ENCODE results near the gene KANSL1.
A peak's percentile ranks its signal among the peaks of the same experiment; 100 is the strongest.

KANSL1 gene

GRCh38 chr17:46039592-46040186 is 153.5 kb downstream of the KANSL1 start:
- DNase-seq (ENCODE audit: low read depth): no peak

GRCh38 chr17:46038937-46039336 is 154.3 kb downstream of the KANSL1 start:
- no peak for DNase-seq (ENCODE audit: low read depth)

- DNase-seq (ENCODE audit: low read depth): no peak
Observed at GRCh38 chr17:46038414-46038813, 154.8 kb downstream of the KANSL1 start.

- no peak for DNase-seq (ENCODE audit: low read depth)
Observed at GRCh38 chr17:46037722-46038255, 155.4 kb downstream of the KANSL1 start.

- no peak for DNase-seq (ENCODE audit: low read depth)
Observed at GRCh38 chr17:46036491-46036890, 156.7 kb downstream of the KANSL1 start.

- peak; percentile 31 for DNase-seq (ENCODE audit: low read depth)
Observed at GRCh38 chr17:46035112-46035818, 158.0 kb downstream of the KANSL1 start.

GRCh38 chr17:46033392-46033791 is 159.8 kb downstream of the KANSL1 start:
- no peak for DNase-seq (ENCODE audit: low read depth)

GRCh38 chr17:46032909-46033308 is 160.3 kb downstream of the KANSL1 start:
- no peak for DNase-seq (ENCODE audit: low read depth)

GRCh38 chr17:46031920-46032319 is 161.3 kb downstream of the KANSL1 start:
- DNase-seq (ENCODE audit: low read depth): no peak

- DNase-seq (ENCODE audit: low read depth): no peak
Observed at GRCh38 chr17:46031440-46031839, 161.8 kb downstream of the KANSL1 start.

GRCh38 chr17:46030752-46031151 is 162.5 kb downstream of the KANSL1 start:
- no peak for DNase-seq (ENCODE audit: low read depth)

GRCh38 chr17:46029627-46030026 is 163.6 kb downstream of the KANSL1 start:
- no peak for DNase-seq (ENCODE audit: low read depth)

- DNase-seq (ENCODE audit: low read depth): no peak
Observed at GRCh38 chr17:46028981-46029565, 164.2 kb downstream of the KANSL1 start.

- DNase-seq (ENCODE audit: low read depth): no peak
Observed at GRCh38 chr17:46028374-46028773, 164.9 kb downstream of the KANSL1 start.

- DNase-seq (ENCODE audit: low read depth): no peak
Observed at GRCh38 chr17:46027976-46028325, 165.3 kb downstream of the KANSL1 start.

- no peak for DNase-seq (ENCODE audit: low read depth)
Observed at GRCh38 chr17:46027048-46027975, 165.9 kb downstream of the KANSL1 start.

- no peak for DNase-seq (ENCODE audit: low read depth)
Observed at GRCh38 chr17:46026166-46027047, 166.8 kb downstream of the KANSL1 start.

- no peak for DNase-seq (ENCODE audit: low read depth)
Observed at GRCh38 chr17:46025510-46026165, 167.6 kb downstream of the KANSL1 start.

GRCh38 chr17:46025060-46025459 is 168.2 kb downstream of the KANSL1 start:
- DNase-seq (ENCODE audit: low read depth): no peak

GRCh38 chr17:46024590-46024989 is 168.6 kb downstream of the KANSL1 start:
- DNase-seq (ENCODE audit: low read depth): no peak

Measured in iris pigment epithelial cell (primary cell).